Measurements from ENCODE around the gene CRYL1. TPM values are rescaled to one million over a fixed set of nuclear protein-coding genes. Genes with fewer than 3 reads are reported as not detected.
A peak's percentile ranks its signal among the peaks of the same experiment; 100 is the strongest.

Gene CRYL1
- total RNA-seq, 2 experiments from 2014 or later = 8.9 to 9.3 TPM

GRCh38 chr13:20559659-20560356 is 34.2 kb upstream of the CRYL1 start:
- intact Hi-C loops (cut with micrococcal nuclease) = no loop called here
- CTCF ChIA-PET = no interaction called here

GRCh38 chr13:20558982-20559381 is 33.3 kb upstream of the CRYL1 start:
- H3K36me3 Mint-ChIP-seq (ENCODE audit: low read depth) = no peaks in the 10 kb centered on the region
- H3K9me3 Mint-ChIP-seq = no peaks in the 10 kb centered on the region
- no peak for DNase-seq
- intact Hi-C loops (cut with micrococcal nuclease) = no loop called here
- H3K27me3 Mint-ChIP-seq (ENCODE audit: low read depth) = no peaks in the 10 kb centered on the region
- CTCF ChIA-PET = no interaction called here
- no peak overlapping the region for H3K27ac Mint-ChIP-seq
- no peak overlapping the region for H3K4me3 Mint-ChIP-seq
- no peaks in the 10 kb centered on the region for H3K4me1 Mint-ChIP-seq (ENCODE audit: low read depth)

More at GRCh38 chr13:20559659-20560356, 34.2 kb upstream of the CRYL1 start:
- H3K9me3 Mint-ChIP-seq = peaks cover 7% of the 10 kb centered on the region
- DNase-seq = no peak
- H3K4me3 Mint-ChIP-seq = no peak overlapping the region
- peaks cover 3% of the 10 kb centered on the region for H3K36me3 Mint-ChIP-seq (ENCODE audit: low read depth)
- H3K27me3 Mint-ChIP-seq (ENCODE audit: low read depth) = no peaks in the 10 kb centered on the region
- no peak overlapping the region for H3K27ac Mint-ChIP-seq
- no peaks in the 10 kb centered on the region for H3K4me1 Mint-ChIP-seq (ENCODE audit: low read depth)

- intact Hi-C loops (cut with micrococcal nuclease) = no loop called here
- no peaks in the 10 kb centered on the region for H3K9me3 Mint-ChIP-seq
- H3K27me3 Mint-ChIP-seq (ENCODE audit: low read depth) = no peaks in the 10 kb centered on the region
- no peaks in the 10 kb centered on the region for H3K4me1 Mint-ChIP-seq (ENCODE audit: low read depth)
- no peak for DNase-seq
- no peaks in the 10 kb centered on the region for H3K36me3 Mint-ChIP-seq (ENCODE audit: low read depth)
- no peak overlapping the region for H3K4me3 Mint-ChIP-seq
- CTCF ChIA-PET = interaction anchor here (0.6 kb wide), 2 partner anchors 34 to 300 kb away, joined by 3 to 6 read pairs; no protein-coding TSS in a partner anchor
- no peak overlapping the region for H3K27ac Mint-ChIP-seq
Measured at GRCh38 chr13:20553311-20553710, 27.7 kb upstream of the CRYL1 start.

- intact Hi-C loops (cut with micrococcal nuclease) = no loop called here
- DNase-seq = no peak
Measured at GRCh38 chr13:20550799-20551198, 25.1 kb upstream of the CRYL1 start.

GRCh38 chr13:20547479-20547908 is 21.8 kb upstream of the CRYL1 start:
- CTCF ChIA-PET = interaction anchor here (0.6 kb wide), 1 partner anchor 580 kb away, joined by 4 read pairs; no protein-coding TSS in a partner anchor
- Mint-ChIP-seq H3K4me3 (no peak overlapping the region), H3K27me3 (ENCODE audit: low read depth) (no peaks in the 10 kb centered on the region), H3K36me3 (ENCODE audit: low read depth) (no peaks in the 10 kb centered on the region), H3K4me1 (ENCODE audit: low read depth) (peaks cover 5% of the 10 kb centered on the region), H3K9me3 (no peaks in the 10 kb centered on the region), H3K27ac (no peak overlapping the region)
- intact Hi-C loops (cut with micrococcal nuclease) = no loop called here
- no peak for DNase-seq

More at GRCh38 chr13:20550799-20551198, 25.1 kb upstream of the CRYL1 start:
- Mint-ChIP-seq H3K27ac (no peak overlapping the region), H3K4me3 (no peak overlapping the region), H3K4me1 (ENCODE audit: low read depth) (peaks cover 5% of the 10 kb centered on the region), H3K9me3 (no peaks in the 10 kb centered on the region), H3K27me3 (ENCODE audit: low read depth) (no peaks in the 10 kb centered on the region), H3K36me3 (ENCODE audit: low read depth) (no peaks in the 10 kb centered on the region)
- CTCF ChIA-PET = interaction anchor here (0.6 to 1.1 kb wide), 2 partner anchors 13 to 49 kb away, joined by 3 to 4 read pairs; no protein-coding TSS in a partner anchor

- peaks cover 5% of the 10 kb centered on the region for H3K4me1 Mint-ChIP-seq (ENCODE audit: low read depth)
- CTCF ChIA-PET = no interaction called here
Measured at GRCh38 chr13:20546556-20546955, 20.9 kb upstream of the CRYL1 start.

GRCh38 chr13:20544201-20544923 is 18.7 kb upstream of the CRYL1 start:
- no peaks in the 10 kb centered on the region for H3K36me3 Mint-ChIP-seq (ENCODE audit: low read depth)
- no peak for DNase-seq
- CTCF ChIA-PET = interaction anchor here (0.7 kb wide), 1 partner anchor 34 kb away, joined by 3 read pairs; no protein-coding TSS in a partner anchor
- no peak overlapping the region for H3K27ac Mint-ChIP-seq
- H3K27me3 Mint-ChIP-seq (ENCODE audit: low read depth) = no peaks in the 10 kb centered on the region
- intact Hi-C loops (cut with micrococcal nuclease) = no loop called here
- H3K4me1 Mint-ChIP-seq (ENCODE audit: low read depth) = peaks cover 5% of the 10 kb centered on the region
- peaks cover 2% of the 10 kb centered on the region for H3K9me3 Mint-ChIP-seq
- no peak overlapping the region for H3K4me3 Mint-ChIP-seq

More at GRCh38 chr13:20546556-20546955, 20.9 kb upstream of the CRYL1 start:
- intact Hi-C loops (cut with micrococcal nuclease) = no loop called here
- H3K36me3 Mint-ChIP-seq (ENCODE audit: low read depth) = no peaks in the 10 kb centered on the region
- H3K27ac Mint-ChIP-seq = no peak overlapping the region
- no peak for DNase-seq
- no peaks in the 10 kb centered on the region for H3K9me3 Mint-ChIP-seq
- H3K27me3 Mint-ChIP-seq (ENCODE audit: low read depth) = no peaks in the 10 kb centered on the region
- no peak overlapping the region for H3K4me3 Mint-ChIP-seq

GRCh38 chr13:20536992-20537391 is 11.3 kb upstream of the CRYL1 start:
- no peak overlapping the region for H3K27ac Mint-ChIP-seq
- CTCF ChIA-PET = interaction anchor here (0.6 to 1.0 kb wide), 2 partner anchors 14 to 44 kb away, joined by 3 to 4 read pairs; no protein-coding TSS in a partner anchor
- intact Hi-C loops (cut with micrococcal nuclease) = no loop called here

GRCh38 chr13:20534038-20534608 is 8.5 kb upstream of the CRYL1 start:
- H3K4me1 Mint-ChIP-seq (ENCODE audit: low read depth) = no peaks in the 10 kb centered on the region
- H3K27ac Mint-ChIP-seq = no peak overlapping the region
- no peaks in the 10 kb centered on the region for H3K27me3 Mint-ChIP-seq (ENCODE audit: low read depth)
- intact Hi-C loops (cut with micrococcal nuclease) = no loop called here
- peaks cover 7% of the 10 kb centered on the region for H3K9me3 Mint-ChIP-seq
- H3K4me3 Mint-ChIP-seq = no peak overlapping the region
- H3K36me3 Mint-ChIP-seq (ENCODE audit: low read depth) = peaks cover 2% of the 10 kb centered on the region
- no peak for DNase-seq
- CTCF ChIA-PET = no interaction called here

More at GRCh38 chr13:20536992-20537391, 11.3 kb upstream of the CRYL1 start:
- Mint-ChIP-seq H3K4me1 (ENCODE audit: low read depth) (no peaks in the 10 kb centered on the region), H3K36me3 (ENCODE audit: low read depth) (peaks cover 2% of the 10 kb centered on the region), H3K27me3 (ENCODE audit: low read depth) (no peaks in the 10 kb centered on the region), H3K9me3 (peaks cover 6% of the 10 kb centered on the region), H3K4me3 (no peak overlapping the region)
- no peak for DNase-seq

- H3K27me3 Mint-ChIP-seq (ENCODE audit: low read depth) = no peaks in the 10 kb centered on the region
- intact Hi-C loops (cut with micrococcal nuclease) = loop anchor here (5.0 to 10.0 kb wide), 4 partner anchors 176 to 666 kb away; partner anchors contain the start of genes IL17D, XPO4, ZMYM2 and ZMYM5
- no peak overlapping the region for H3K4me3 Mint-ChIP-seq
- peaks cover 3% of the 10 kb centered on the region for H3K9me3 Mint-ChIP-seq
- CTCF ChIA-PET = no interaction called here
- H3K36me3 Mint-ChIP-seq (ENCODE audit: low read depth) = no peaks in the 10 kb centered on the region
- peaks cover 25% of the 10 kb centered on the region for H3K4me1 Mint-ChIP-seq (ENCODE audit: low read depth)
- peak; percentile 27 for DNase-seq
- peak overlapping the region; percentile 65 for H3K27ac Mint-ChIP-seq
Measured at GRCh38 chr13:20528452-20528851, 2.8 kb upstream of the CRYL1 start.

- H3K27me3 Mint-ChIP-seq (ENCODE audit: low read depth) = no peaks in the 10 kb centered on the region
- intact Hi-C loops (cut with micrococcal nuclease) = loop anchor here (1.0 to 10.0 kb wide), 8 partner anchors 32 to 664 kb away; partner anchors contain the start of genes EEF1AKMT1, IL17D, XPO4 and ZMYM2
- CTCF ChIA-PET = interaction anchor here (0.7 to 1.4 kb wide), 3 partner anchors 32 to 106 kb away, joined by 3 to 4 read pairs (median 4); no protein-coding TSS in a partner anchor
Measured at GRCh38 chr13:20526664-20527063, 1.0 kb upstream of the CRYL1 start.

GRCh38 chr13:20525144-20525600 is 485 bp downstream of the CRYL1 start:
- CTCF ChIA-PET = no interaction called here
- intact Hi-C loops (cut with micrococcal nuclease) = loop anchor here (2.0 to 10.0 kb wide), 5 partner anchors 48 to 663 kb away; partner anchors contain the start of genes IL17D, XPO4, ZMYM2 and ZMYM5
- Mint-ChIP-seq H3K9me3 (no peaks in the 10 kb centered on the region), H3K4me3 (peak overlapping the region; percentile 83), H3K27ac (peak overlapping the region; percentile 56), H3K27me3 (ENCODE audit: low read depth) (no peaks in the 10 kb centered on the region), H3K36me3 (ENCODE audit: low read depth) (no peaks in the 10 kb centered on the region), H3K4me1 (ENCODE audit: low read depth) (peaks cover 32% of the 10 kb centered on the region)
- peak; percentile 44 for DNase-seq

More at GRCh38 chr13:20526664-20527063, 1.0 kb upstream of the CRYL1 start:
- H3K4me1 Mint-ChIP-seq (ENCODE audit: low read depth) = peaks cover 32% of the 10 kb centered on the region
- H3K9me3 Mint-ChIP-seq = peaks cover 3% of the 10 kb centered on the region
- H3K27ac Mint-ChIP-seq = peak overlapping the region; percentile 83
- no peak for DNase-seq
- H3K4me3 Mint-ChIP-seq = peak overlapping the region; percentile 82
- no peaks in the 10 kb centered on the region for H3K36me3 Mint-ChIP-seq (ENCODE audit: low read depth)
